Uterus (tissue), 2 donors: ENCODE results near the gene SAMD4A.

ENCODE experiments used
- CTCF ChIP-seq, 4 experiments: fragments of 200-600 bp in 2 of 4; fragments of 450-650 bp in 2 of 4; sonication (generic) in 2 of 4; IDR thresholded peaks; one replicate each; pipeline ENCODE4 v1.5.1; 2016 to 2019; ENCODE audit warnings: antibody characterized with exemption in 4 of 4, mild to moderate bottlenecking in 2 of 4, moderate library complexity in 1 of 4
- POLR2A ChIP-seq, 2 donors: fragments of 450-650 bp; IDR thresholded peaks; one replicate each; pipeline ENCODE4 v1.6.1; 2016; ENCODE audit warnings: antibody characterized with exemption in 2 of 2, mild to moderate bottlenecking in 1 of 2, moderate library complexity in 1 of 2

GRCh38 chr14:54815016-54815415, 248.1 kb downstream of the SAMD4A start:
- TF ChIP-seq POLR2A (IDR thresholded peaks at IDR 0.05), result no peak
- no peak for TF ChIP-seq CTCF (IDR thresholded peaks at IDR 0.05)
